GM18520 (cell line): ENCODE data around the gene LHPP.

Source experiments
- ATAC-seq: cut with Tn5 transposase; IDR thresholded peaks from one replicate; pipeline ENCODE4 v1.9.1; 2021; ENCODE audit not compliant: unreplicated experiment

The LHPP gene

GRCh38 chr10:124637746-124638145 lies 176.1 kb downstream of the LHPP start:
- ATAC-seq: no peak

- ATAC-seq: no peak
Measured at GRCh38 chr10:124639206-124639605, 177.6 kb downstream of the LHPP start.

- ATAC-seq: no peak
Measured at GRCh38 chr10:124639646-124640045, 178.0 kb downstream of the LHPP start.

- no peak for ATAC-seq
Measured at GRCh38 chr10:124640056-124640455, 178.4 kb downstream of the LHPP start.

- ATAC-seq: peak; percentile 26
Measured at GRCh38 chr10:124640538-124641231, 179.1 kb downstream of the LHPP start.

GRCh38 chr10:124641282-124642087 lies 179.9 kb downstream of the LHPP start:
- peak; percentile 55 for ATAC-seq

GRCh38 chr10:124642088-124642710 lies 180.6 kb downstream of the LHPP start:
- no peak for ATAC-seq

- ATAC-seq: no peak
Measured at GRCh38 chr10:124643330-124644009, 181.8 kb downstream of the LHPP start.

- no peak for ATAC-seq
Measured at GRCh38 chr10:124644236-124644635, 182.6 kb downstream of the LHPP start.

- no peak for ATAC-seq
Measured at GRCh38 chr10:124644771-124645415, 183.3 kb downstream of the LHPP start.

GRCh38 chr10:124645467-124646095 lies 184.0 kb downstream of the LHPP start:
- no peak for ATAC-seq

- ATAC-seq: no peak
Measured at GRCh38 chr10:124646483-124647352, 185.1 kb downstream of the LHPP start.

- peak; percentile 32 for ATAC-seq
Measured at GRCh38 chr10:124647421-124648130, 186.0 kb downstream of the LHPP start.

GRCh38 chr10:124648131-124648475 lies 186.5 kb downstream of the LHPP start:
- ATAC-seq: no peak

- ATAC-seq: no peak
Measured at GRCh38 chr10:124648738-124649137, 187.1 kb downstream of the LHPP start.

- no peak for ATAC-seq
Measured at GRCh38 chr10:124649214-124649613, 187.6 kb downstream of the LHPP start.

- ATAC-seq: no peak
Measured at GRCh38 chr10:124650263-124650662, 188.6 kb downstream of the LHPP start.

GRCh38 chr10:124650820-124651401 lies 189.3 kb downstream of the LHPP start:
- no peak for ATAC-seq
